HL-60/S4 treated with retinoic acid at 250 ng/mL for 4 days and 3 days (cell line): ENCODE measurements around the gene LENG8.
"Not testable (repeated sequence)": the region's sequence is repeated elsewhere in the genome, so short reads cannot be mapped to it uniquely, and the experiment has no call there.

Experiments
- in situ Hi-C: fragments of 300-500 bp; cut with MboI; formaldehyde crosslinking; loops from 2 replicates; pipeline ENCODE4 v1.7.0; 2022; ENCODE audit warnings: low sequenced_read_pairs

LENG8 gene

GRCh38 chr19:54439174-54439851, 9.7 kb upstream of the LENG8 start:
- in situ Hi-C loops, result no loop called here

GRCh38 chr19:54440641-54441040, 8.4 kb upstream of the LENG8 start:
- in situ Hi-C loops, result no loop called here

GRCh38 chr19:54444737-54445136, 4.3 kb upstream of the LENG8 start:
- in situ Hi-C loops, result no loop called here

DNA sequence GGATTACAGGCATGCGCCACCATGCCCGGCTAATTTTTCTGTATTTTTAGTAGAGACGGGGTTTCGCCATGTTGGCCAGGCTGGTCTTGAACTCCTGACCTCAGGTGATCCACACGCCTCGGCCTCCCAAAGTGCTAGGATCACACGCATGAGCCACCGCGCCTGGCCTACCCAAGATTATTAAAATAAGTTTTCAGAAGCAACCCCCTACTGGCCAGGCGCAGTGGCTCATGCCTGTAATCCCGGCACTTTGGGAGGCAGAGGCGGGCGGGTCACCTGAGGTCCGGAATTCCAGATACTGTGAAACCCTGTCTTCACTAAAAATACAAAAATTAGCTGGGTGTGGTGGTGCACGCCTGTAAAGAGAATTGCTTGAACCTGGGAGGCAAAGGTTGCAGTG, 2.6 kb upstream of the LENG8 start:
- in situ Hi-C loops, result not testable (repeated sequence)

GRCh38 chr19:54448040-54448773, 792 bp upstream of the LENG8 start:
- in situ Hi-C loops, result no loop called here

DNA sequence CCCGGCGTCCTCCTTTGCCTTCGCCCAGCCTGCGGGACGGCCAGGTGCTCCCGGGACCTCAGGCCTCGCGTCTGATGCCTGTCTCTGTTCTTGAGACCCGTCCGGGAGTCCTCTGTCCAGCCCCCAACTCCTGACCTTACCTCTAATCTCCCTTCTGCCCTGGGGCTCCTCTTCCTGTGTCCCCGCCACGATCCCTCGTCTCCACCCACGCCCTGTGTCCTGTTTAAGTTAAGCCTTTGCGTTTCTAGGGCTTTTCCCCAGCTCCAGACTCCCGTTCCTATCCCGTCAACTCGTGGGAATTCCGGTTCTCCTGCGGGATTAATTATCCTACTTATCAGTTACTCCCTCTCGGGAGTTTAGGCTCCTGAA, 686 bp downstream of the LENG8 start:
- in situ Hi-C loops, result no loop called here

GRCh38 chr19:54451331-54451871, 2.4 kb downstream of the LENG8 start:
- in situ Hi-C loops, result no loop called here

DNA sequence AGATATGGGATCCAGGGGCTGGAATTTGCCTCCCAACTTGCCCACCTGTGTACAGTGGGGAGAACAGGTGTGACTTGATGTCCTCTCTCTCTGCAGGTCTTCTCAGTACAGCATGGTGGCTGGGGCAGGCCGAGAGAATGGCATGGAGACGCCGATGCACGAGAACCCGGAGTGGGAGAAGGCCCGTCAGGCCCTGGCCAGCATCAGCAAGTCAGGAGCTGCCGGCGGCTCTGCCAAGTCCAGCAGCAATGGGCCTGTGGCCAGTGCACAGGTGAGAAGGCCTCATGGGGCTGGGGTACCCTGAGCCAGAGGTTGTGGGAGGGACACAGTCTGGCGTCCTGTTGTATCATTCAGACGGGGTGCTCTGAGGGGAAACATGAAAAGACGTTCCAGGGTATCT, 3.0 kb downstream of the LENG8 start:
- in situ Hi-C loops, result no loop called here

- in situ Hi-C loops, result no loop called here
Observed at GRCh38 chr19:54452626-54453025, 3.6 kb downstream of the LENG8 start.

- in situ Hi-C loops, result no loop called here
Observed at GRCh38 chr19:54453921-54454780, 5.2 kb downstream of the LENG8 start.

DNA sequence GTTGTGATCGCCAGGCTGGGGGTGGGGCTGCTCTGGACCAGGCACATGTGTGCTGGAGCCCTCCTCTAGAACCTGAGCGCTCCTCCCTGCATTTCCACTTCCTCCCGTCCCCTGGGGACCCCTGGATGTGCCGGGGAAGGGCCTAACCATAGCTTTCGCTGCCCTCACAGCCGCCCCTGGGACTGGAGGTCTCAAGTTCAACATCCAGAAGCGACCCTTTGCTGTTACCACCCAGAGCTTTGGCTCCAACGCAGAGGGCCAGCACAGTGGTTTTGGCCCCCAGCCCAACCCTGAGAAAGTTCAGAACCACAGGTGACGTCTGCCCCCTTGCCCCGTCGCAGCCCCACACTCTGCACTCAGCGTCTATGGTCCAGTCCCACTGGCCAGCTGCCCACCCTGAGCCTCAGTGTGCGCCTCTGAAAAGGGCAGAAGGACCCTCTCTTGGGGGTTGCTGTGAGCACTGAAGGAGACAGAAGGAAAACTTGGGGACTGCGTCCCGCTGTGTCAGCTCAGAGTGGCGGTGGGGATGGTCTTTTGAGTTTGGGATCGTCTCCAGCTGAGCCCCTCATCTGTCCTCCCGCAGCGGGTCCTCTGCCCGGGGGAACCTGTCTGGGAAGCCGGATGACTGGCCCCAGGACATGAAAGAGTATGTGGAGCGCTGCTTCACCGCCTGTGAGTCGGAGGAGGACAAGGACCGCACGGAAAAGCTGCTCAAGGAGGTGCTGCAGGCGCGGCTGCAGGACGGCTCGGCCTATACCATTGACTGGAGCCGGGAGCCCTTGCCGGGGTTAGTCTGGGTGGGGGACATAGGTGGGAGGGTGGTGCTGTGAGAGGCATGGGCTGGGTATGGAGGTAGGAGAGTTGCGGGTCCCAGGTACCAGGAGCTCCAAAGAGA, 6.0 kb downstream of the LENG8 start:
- in situ Hi-C loops, result no loop called here

DNA sequence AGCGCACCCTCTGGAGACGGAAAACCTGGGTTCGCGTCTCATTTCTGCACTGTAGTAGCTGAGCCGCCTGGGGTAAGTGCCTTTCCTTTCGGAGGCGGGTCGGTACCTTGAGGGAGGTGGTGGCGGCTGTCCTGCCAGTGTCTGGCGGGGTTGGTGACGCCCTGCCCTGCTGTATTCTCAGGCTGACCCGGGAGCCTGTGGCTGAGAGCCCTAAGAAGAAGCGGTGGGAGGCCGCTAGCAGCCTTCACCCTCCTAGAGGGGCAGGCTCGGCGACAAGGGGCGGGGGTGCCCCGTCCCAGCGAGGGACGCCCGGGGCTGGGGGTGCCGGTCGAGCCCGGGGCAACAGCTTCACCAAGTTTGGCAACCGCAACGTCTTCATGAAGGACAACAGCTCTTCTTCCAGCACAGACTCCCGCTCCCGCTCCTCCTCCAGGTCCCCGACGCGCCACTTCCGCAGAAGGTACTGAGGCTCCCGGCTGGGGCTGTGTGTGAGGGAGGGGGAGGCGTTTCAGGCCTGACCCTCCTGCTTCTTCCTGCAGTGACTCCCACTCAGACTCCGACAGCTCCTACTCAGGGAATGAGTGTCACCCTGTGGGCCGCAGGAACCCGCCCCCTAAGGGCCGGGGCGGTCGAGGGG, 6.9 kb downstream of the LENG8 start:
- in situ Hi-C loops, result no loop called here

DNA sequence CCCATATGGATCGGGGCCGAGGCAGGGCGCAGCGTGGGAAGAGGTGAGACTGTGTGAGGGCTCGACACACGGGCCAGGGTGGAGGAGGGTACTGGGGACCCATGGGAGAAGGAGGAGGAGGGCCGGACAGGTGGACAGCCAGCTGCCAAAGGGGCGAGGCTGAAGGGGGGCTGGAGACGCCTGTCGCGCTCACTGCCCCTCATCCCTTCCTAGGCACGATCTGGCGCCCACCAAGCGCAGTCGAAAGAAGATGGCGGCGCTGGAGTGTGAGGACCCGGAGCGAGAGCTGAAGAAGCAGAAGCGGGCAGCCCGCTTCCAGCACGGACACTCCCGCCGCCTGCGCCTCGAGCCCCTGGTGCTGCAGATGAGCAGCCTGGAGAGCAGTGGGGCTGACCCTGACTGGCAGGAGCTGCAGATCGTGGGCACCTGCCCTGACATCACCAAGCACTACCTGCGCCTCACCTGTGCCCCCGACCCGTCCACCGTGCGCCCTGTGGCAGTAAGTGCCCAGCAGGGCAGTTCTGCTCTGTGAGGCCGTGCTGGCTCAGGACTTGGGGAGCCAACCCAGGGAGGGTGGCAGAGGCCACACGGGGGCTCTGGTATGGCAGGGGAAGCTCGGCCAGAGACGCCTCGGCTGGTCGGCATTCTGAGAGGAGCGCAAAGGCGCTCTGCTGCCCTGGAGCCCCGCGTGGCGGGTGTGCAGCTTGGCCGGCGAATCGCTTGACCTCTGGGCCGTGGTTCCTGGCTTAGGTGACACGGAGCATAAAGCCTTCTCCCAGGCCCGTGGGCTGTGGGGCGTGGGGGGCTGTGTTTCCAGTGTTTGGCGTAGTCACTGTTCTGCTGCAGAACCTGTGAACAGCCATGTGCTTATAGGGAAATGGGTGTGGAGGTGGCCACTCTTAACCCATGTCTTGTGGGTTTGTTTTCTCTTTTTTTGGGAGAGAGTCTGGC, 7.7 kb downstream of the LENG8 start:
- in situ Hi-C loops, result no loop called here

DNA sequence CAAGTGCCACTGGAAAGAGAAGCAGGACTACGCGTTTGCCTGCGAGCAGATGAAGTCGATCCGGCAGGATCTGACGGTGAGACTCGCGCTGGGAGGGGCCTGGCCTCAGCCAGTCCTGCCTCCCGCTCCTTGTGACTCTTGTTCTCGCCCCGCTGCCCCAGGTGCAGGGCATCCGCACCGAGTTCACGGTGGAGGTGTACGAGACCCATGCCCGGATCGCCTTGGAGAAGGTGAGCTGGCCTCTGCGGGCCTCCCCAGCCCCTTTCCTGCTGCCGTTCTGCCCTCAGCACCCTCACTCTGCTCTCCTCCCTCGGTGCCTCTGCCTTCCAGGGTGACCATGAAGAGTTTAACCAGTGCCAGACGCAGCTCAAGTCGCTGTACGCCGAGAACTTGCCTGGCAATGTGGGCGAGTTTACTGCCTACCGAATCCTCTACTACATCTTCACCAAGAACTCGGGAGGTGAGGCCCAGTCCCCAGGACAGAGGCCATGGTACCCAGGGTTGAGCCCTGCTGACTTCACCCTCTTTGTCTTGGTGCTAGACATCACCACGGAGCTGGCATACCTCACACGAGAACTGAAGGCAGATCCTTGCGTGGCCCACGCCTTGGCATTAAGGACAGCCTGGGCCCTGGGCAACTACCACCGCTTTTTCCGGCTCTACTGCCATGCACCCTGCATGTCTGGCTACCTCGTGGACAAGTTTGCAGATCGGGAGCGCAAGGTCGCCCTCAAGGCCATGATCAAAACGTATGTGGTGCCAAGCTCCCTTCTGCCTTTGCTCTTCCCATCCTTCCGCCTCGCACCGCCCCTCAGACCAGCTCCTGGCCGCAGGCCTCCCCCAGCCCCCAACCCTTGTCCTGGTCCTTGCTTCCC, 9.0 kb downstream of the LENG8 start:
- in situ Hi-C loops, result no loop called here

DNA sequence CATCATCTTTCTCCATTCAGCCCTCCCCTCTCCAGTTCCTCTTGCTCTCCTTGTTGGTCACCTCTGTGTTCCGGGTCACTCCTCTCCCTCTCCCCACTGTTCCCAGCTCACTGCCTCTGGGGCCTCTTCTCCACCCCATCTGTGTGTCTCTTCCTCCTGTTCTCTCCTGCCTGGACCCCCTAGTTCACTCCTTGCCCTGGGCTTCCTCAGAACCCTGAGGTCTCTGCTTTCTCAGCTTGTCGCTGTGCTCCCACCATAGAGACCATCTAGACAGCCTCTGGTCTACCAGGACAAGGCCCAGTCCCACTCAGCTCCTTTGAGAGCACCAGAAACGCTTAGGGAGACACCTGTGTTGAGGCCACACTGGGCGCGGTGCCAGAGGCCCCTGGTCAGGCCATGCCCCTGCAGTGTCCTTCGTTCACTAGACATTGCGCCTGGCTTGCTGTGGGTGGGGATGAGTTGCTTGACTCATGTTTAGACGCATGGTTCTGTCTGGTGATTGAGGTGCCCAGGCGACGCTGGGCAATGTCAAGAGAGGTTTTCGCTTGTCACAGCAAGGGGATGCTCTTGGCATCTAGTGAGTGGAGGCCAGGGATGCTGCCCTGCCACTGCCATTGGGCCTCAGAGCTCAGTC, 9.8 kb downstream of the LENG8 start:
- in situ Hi-C loops, result no loop called here

DNA sequence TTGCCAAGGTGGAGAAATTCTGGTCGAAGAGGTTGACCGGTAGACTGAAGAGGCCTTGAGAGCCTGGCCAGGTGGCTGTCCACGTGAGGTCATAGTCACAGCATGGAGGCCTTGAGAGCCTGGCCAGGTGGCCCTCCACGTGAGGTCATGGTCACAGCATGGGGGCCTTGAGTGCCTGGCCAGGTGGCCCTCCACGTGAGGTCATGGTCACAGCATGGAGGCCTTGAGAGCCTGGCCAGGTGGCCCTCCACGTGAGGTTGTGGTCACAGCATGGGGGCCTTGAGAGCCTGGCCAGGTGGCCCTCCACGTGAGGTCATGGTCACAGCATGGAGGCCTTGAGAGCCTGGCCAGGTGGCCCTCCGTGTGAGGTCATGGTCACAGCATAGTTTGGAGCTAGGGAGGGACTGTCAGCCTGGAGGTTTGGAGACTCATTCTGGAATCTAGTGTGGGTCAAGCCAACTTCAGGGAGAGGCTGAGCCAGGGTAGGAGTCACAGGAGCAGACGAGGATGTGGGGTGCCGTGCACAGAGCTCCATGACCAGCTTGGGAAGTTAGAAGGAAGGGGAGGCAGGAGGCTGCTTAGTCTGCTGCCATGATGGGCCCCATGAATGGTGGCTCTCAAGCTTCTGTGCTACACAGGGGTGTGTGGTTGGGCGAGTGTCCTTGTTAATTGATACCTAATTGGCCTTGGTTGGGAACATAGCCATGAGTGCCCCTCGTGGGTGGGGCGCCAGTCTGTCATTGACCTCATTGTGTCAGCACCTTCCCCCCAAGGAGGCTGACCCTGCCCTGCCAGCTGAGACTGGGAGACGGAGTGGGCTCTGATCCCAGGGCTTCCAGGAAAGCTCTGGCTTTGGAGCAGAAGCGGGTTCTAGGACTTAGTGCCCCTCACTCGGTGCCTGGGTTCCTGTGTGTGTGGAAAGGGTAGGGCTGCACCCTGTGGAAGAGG, 10.6 kb downstream of the LENG8 start:
- in situ Hi-C loops, result no loop called here
